C4-2B (cell line): ENCODE results near the gene LYRM4.

Source experiments
- ZFX ChIP-seq: fragments of 450-650 bp; IDR thresholded peaks from 2 replicates; pipeline ENCODE4 v1.6.1; 2017
- TF ChIP-seq, protein P1 (sequence below): fragments of 450-650 bp; conservative IDR thresholded peaks from 2 replicates; pipeline ENCODE4 v1.5.1; 2017; ENCODE audit warnings: mild to moderate bottlenecking

DNA sequence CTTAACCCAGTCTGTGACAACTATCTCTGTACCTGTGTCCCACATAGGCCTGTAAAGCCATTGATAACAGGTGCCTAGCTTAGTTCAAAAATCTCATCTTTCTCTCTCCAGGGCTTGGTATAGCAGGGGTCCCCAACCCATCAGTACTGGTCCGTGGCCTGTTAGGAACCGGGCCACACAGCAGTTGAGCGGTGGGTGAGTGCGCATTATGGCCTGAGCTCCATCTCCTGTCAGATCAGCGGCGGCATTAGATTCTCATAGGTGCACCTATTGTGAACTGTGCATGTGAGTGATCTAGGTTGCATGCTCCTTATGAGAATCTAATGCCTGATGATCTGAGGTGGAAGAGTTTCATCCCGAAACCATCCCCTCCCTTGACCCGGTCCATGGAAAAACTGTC lies 3.4 kb downstream of the LYRM4 start:
- TF ChIP-seq ZFX: no peak
- TF ChIP-seq, protein P1, sequence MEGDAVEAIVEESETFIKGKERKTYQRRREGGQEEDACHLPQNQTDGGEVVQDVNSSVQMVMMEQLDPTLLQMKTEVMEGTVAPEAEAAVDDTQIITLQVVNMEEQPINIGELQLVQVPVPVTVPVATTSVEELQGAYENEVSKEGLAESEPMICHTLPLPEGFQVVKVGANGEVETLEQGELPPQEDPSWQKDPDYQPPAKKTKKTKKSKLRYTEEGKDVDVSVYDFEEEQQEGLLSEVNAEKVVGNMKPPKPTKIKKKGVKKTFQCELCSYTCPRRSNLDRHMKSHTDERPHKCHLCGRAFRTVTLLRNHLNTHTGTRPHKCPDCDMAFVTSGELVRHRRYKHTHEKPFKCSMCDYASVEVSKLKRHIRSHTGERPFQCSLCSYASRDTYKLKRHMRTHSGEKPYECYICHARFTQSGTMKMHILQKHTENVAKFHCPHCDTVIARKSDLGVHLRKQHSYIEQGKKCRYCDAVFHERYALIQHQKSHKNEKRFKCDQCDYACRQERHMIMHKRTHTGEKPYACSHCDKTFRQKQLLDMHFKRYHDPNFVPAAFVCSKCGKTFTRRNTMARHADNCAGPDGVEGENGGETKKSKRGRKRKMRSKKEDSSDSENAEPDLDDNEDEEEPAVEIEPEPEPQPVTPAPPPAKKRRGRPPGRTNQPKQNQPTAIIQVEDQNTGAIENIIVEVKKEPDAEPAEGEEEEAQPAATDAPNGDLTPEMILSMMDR: no peak
